ENCODE results near the gene FOXQ1.
"Not testable (repeated sequence)": the region's sequence is repeated elsewhere in the genome, so short reads cannot be mapped to it uniquely, and the experiment has no call there.

Gene FOXQ1

GRCh38 chr6:1295420-1295819 lies 16.5 kb upstream of the FOXQ1 start:
- no peak for DNase-seq

- no peak for DNase-seq
These were observed 15.8 kb upstream of the FOXQ1 start for GRCh38 chr6:1296079-1296478.

- no peak for DNase-seq
These were observed 15.4 kb upstream of the FOXQ1 start for GRCh38 chr6:1296542-1296941.

DNA sequence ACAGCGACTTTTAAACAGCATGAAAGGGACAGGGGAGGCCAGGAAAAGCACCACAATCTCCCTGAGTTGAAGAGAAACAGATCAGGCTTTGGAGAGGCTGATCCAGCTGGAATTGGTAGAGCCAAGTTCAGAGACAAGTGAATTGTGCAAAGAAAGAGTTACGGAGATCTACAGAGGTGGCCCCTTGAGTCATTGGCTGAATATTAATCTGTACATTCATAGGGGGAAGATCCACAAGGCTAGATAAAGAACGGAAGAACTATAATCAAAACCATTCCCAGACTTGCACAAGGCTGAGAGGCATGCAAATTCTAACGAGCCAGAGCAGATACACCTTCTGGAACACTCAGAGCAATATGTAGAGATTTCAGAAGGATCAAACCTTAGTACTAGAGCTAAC lies 14.2 kb upstream of the FOXQ1 start:
- peak; percentile 32 for DNase-seq

DNA sequence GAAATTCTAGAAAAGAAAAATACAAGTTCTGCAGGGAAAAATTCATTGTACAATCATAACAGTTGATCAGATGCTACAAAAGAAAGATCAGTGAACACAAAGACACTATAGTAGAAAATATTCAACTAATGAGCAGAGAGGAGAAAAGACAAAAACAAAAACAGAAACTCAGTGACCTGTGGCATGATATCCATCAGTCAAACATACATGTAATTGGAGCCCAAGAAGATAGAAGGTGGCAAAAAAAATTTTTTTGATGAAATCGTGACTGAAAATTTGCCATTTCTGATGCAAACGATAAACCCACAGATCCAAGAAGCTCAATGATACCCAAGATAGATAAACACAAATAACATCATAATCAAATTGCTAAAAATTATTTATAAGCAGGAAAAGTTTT lies 13.1 kb upstream of the FOXQ1 start:
- DNase-seq = no peak

DNA sequence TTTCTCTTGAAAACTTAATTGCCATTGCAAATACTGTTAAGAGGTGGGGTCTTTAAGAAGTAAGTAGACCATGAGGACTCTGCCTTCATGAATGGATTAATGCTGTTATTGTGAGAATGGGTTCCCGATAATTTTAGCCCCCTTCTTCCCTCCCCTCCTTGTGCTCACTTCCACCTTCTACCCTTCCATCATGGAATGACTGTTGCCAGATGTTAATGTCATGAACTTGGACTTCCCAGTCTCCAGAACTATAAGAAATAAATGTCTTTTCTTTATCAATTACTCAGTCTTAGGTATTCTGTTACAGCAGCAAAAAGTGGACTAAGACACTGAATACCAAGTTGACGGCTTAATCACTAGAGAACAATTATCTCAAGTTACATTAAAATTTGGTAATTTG lies 5.8 kb upstream of the FOXQ1 start:
- no peak for DNase-seq

GRCh38 chr6:1309366-1309765 lies 2.5 kb upstream of the FOXQ1 start:
- DNase-seq = no peak

- no peak for DNase-seq
These were observed 1.1 kb upstream of the FOXQ1 start for GRCh38 chr6:1310628-1311399.

DNA sequence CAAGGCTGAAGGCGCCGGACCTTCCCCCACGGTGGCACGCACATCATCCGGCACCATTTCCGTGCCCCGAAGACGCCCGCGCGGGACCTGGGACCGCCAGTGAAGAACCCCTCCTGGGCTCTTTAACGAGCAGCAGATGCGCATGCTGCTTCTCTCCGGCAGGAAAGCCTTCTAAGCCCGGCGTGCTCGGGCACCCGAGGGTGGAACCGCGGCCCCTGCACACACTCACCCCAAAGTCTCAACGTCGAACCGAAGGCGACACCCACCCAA lies 240 bp downstream of the FOXQ1 start:
- no peak for DNase-seq

DNA sequence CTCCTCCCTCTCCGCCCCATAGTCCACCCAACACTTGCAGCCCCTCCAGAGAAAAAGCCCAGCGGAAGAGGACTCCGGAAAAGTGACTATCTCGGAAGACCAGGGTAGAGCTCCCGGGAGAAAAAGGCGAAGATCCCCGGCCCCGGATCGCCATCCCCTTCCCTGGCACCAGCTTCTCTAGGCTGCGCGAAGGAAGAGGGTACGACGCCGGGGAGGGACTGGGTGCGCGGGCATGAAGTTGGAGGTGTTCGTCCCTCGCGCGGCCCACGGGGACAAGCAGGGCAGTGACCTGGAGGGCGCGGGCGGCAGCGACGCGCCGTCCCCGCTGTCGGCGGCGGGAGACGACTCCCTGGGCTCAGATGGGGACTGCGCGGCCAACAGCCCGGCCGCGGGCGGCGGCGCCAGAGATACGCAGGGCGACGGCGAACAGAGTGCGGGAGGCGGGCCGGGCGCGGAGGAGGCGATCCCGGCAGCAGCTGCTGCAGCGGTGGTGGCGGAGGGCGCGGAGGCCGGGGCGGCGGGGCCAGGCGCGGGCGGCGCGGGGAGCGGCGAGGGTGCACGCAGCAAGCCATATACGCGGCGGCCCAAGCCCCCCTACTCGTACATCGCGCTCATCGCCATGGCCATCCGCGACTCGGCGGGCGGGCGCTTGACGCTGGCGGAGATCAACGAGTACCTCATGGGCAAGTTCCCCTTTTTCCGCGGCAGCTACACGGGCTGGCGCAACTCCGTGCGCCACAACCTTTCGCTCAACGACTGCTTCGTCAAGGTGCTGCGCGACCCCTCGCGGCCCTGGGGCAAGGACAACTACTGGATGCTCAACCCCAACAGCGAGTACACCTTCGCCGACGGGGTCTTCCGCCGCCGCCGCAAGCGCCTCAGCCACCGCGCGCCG lies 822 bp downstream of the FOXQ1 start:
- DNase-seq = no peak

DNA sequence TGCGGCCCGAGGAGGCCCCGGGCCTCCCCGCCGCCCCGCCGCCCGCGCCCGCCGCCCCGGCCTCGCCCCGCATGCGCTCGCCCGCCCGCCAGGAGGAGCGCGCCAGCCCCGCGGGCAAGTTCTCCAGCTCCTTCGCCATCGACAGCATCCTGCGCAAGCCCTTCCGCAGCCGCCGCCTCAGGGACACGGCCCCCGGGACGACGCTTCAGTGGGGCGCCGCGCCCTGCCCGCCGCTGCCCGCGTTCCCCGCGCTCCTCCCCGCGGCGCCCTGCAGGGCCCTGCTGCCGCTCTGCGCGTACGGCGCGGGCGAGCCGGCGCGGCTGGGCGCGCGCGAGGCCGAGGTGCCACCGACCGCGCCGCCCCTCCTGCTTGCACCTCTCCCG lies 1.5 kb downstream of the FOXQ1 start:
- no peak for DNase-seq

DNA sequence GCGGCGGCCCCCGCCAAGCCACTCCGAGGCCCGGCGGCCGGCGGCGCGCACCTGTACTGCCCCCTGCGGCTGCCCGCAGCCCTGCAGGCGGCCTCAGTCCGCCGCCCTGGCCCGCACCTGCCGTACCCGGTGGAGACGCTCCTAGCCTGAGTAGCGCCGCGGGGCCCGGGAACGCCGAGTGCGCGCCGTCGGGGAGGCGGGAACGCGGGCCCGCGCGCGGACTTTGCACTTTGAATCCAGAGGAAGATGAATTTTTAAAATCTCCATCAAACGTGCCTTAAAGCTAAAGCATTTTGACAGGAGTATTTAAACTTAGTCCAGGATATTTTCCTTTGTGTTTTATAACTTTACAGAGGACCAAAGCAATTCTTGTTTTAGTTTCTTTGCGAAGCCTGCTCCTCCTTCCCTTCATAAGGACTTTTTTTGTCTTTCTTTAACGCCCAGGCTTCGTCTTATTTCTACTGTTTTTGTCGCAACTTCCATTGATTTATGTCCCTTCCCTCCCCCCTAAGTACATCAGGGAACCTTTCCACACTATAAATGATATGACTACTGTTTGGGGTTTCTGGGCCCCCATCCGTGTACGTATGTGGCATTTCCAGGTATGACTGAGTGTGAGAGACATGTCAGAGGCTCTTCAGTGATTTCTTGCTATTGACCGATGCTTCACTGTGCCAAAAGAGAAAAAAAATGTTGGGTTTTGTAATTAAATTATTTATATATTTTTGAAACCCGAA lies 2.0 kb downstream of the FOXQ1 start:
- no peak for DNase-seq

DNA sequence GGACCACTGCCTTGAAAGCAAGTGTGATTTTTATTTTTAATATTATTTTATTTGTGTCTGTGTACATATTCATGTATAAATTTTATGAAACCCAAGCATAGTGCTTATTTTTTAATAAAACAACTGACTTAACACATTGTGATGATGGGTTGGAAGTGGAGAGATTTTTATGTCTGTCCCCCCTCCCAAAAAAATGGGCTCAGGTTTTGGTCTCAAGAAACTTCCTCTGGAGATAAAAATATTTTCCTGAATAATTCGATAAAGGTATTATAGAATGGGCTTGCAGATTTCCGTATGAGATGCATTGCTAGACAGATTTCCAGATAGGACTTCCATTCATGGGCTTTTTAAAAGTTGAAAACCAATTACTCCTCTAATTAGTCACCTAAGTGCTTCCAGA lies 2.7 kb downstream of the FOXQ1 start:
- no peak for DNase-seq

- DNase-seq = no peak
These were observed 3.3 kb downstream of the FOXQ1 start for GRCh38 chr6:1315201-1315559.

GRCh38 chr6:1315560-1316386 lies 3.9 kb downstream of the FOXQ1 start:
- no peak for DNase-seq

DNA sequence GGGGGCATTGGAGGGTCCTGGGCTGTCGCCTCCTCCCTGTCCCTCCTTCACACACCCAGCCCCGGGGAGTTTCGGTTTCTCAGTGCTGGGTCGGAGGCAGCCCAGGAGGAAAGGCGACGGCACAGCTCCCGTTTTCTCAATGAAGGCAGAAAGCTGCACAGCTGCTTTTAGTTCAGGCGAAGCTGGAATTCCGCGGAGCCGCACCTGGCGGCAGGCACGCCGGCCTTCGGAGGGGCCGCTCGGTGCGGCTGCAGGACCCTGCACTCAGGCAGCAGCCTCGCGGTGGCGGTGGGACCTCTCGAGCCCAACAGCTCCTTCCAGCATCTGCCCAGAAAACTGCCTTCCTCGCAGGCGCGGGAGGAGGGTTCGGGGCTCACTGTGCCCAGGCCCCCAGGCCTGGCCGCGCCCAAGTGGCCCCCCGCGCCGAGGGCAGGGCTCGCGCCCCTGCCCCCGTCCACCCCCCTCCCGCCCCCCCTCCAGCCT lies 4.6 kb downstream of the FOXQ1 start:
- DNase-seq = no peak

DNA sequence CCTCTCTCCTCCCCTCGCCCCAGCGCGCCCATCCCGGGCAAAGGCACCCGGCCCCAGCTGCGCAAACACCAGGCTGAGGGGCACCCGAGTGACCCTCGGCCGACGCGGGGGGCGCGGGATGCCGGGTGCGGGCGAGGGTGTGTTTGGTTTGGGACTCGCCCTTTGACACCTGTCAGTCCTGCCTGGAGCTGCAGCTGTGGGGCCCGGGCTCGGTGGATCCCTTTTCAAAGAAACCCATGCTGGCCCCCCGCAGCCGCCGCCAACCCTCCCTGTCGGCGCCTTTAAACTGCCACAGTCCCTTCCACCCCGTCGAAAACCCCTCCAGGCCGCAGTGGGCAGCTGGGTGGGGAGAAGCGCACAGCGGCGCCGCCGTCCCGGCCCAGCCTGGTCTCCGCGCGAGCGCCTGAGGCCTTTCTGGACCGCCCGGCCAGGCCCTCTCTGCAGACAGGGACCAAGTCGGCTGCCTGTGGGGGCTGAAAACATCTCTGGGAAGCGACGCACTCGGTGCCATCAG lies 5.5 kb downstream of the FOXQ1 start:
- no peak for DNase-seq

DNA sequence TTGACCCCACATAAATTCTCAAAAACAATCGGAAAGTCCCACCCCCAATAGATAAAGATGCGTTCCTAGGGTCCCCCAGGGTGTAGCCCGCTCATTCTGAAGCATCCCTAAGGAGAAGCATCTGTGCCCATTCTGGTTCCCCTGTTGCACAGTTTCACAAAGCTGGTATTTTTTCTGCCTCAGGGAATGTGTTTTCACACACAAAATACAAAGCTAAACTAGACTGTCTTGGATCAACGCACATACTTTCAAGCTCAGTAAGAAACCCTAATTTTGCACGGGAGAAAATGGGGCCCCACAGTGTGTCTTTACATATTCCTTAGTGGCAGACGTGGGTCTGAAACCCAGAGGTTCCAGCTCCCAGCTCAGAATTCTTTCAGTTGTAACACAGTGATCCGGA lies 6.1 kb downstream of the FOXQ1 start:
- no peak for DNase-seq

- DNase-seq = not testable (repeated sequence)
These were observed 6.7 kb downstream of the FOXQ1 start for GRCh38 chr6:1318584-1318983.

DNA sequence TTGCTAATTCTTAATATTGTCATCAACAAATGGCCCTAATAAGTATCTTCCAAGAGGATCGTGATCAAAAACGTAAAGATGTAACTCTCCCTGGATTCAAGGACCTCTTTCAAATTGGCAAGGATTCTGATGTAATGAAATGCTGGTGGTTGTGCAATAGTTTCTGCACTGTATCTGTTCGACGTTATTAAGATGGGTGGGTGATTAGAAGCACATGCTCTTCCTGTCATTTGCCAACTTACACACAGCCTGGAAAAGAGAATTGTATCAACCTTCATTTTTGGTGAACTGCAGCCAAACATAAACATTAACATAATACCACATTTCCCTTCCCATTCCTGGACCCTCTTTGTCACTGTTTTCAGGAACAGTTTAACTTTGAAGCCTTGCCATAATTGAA lies 9.8 kb downstream of the FOXQ1 start:
- no peak for DNase-seq

DNA sequence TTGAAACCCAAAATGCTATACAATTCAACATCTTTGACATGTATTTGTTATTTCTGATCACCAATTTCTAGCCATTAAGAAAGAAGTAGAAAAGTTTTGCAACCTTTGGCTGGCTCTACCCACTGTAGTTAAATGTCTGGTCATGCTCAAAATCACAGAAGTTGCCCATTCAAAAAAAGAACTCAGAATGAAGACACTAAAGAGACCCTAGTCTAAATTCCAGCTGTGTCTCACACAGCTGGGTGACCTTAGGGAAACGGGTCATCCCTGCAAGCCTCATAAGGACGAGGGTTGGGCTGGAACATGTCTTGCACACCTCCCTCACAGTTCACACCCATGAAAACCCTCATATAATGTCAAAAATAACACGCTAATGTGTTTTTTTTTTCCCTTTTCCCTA lies 10.3 kb downstream of the FOXQ1 start:
- DNase-seq = no peak

- no peak for DNase-seq
These were observed 10.9 kb downstream of the FOXQ1 start for GRCh38 chr6:1322696-1323219.

Data from amniotic stem cell (primary cell).